Panc1 (cell line): ENCODE data around the gene ABCB1.

Experiments
- CTCF ChIP-seq: fragments of 450-650 bp; IDR thresholded peaks from 2 replicates; pipeline ENCODE4 v1.5.1; 2017; ENCODE audit warnings: mild to moderate bottlenecking
- POLR2AphosphoS5 ChIP-seq: IDR thresholded peaks from 2 replicates; pipeline ENCODE4 v1.6.1; 2012; ENCODE audit warnings: mild to moderate bottlenecking, low read depth, low read length, moderate library complexity
- REST ChIP-seq, 2 experiments: IDR thresholded peaks; 2 replicates each; pipeline ENCODE4 v1.6.1; 2011 to 2012; ENCODE audit warnings: low read depth in 2 of 2, control low read depth in 1 of 2, low read length in 1 of 2, mild to moderate bottlenecking in 1 of 2, moderate library complexity in 1 of 2; ENCODE audit not compliant: insufficient read depth in 1 of 2
- SIN3A ChIP-seq: IDR thresholded peaks from 2 replicates; pipeline ENCODE4 v1.6.1; 2012; ENCODE audit warnings: low read depth, mild to moderate bottlenecking, low read length, moderate library complexity, borderline replicate concordance; ENCODE audit not compliant: insufficient read depth

- no peak for TF ChIP-seq POLR2AphosphoS5
- TF ChIP-seq CTCF: no peak
- no peak for TF ChIP-seq REST (IDR thresholded peaks at IDR 0.05; ENCODE audit: insufficient read depth in 1 of 2, low read depth in 2 of 2, low read length in 1 of 2)
- TF ChIP-seq SIN3A: no peak
Observed at GRCh38 chr7:87511510-87511909, 89.2 kb downstream of the ABCB1 start.
